PFSK-1 (cell line): ENCODE data around the gene SPTB.

Source experiments
- FOXP2 ChIP-seq: optimal IDR thresholded peaks from 2 replicates; pipeline ENCODE3; 2011; ENCODE audit warnings: borderline replicate concordance, control low read depth, inconsistent platforms; ENCODE audit not compliant: insufficient read depth; ENCODE audit errors: extremely low read length, extremely low read depth
- POLR2AphosphoS5 ChIP-seq: IDR thresholded peaks from 2 replicates; pipeline ENCODE4 v1.6.1; 2012; ENCODE audit warnings: low read depth, mild to moderate bottlenecking, control low read depth, low read length, moderate library complexity
- SIN3A ChIP-seq: IDR thresholded peaks from 2 replicates; pipeline ENCODE4 v1.6.1; 2012; ENCODE audit warnings: mild to moderate bottlenecking, low read length, moderate library complexity, borderline replicate concordance; ENCODE audit not compliant: insufficient read depth
- TAF1 ChIP-seq: IDR thresholded peaks from 2 replicates; pipeline ENCODE4 v1.6.1; 2012; ENCODE audit warnings: low read length, control low read depth, borderline replicate concordance; ENCODE audit not compliant: insufficient read depth
- TF ChIP-seq, protein P1 (sequence below), 2 experiments: IDR thresholded peaks; 2 replicates each; pipeline versions ENCODE4 v1.6.1 to v1.8.0; 2011 to 2012; ENCODE audit warnings: low read depth in 2 of 2, low read length in 2 of 2, control low read depth in 1 of 2, inconsistent platforms in 1 of 2, mild to moderate bottlenecking in 1 of 2, moderate library complexity in 1 of 2; ENCODE audit not compliant: insufficient read depth in 1 of 2

SPTB gene

DNA sequence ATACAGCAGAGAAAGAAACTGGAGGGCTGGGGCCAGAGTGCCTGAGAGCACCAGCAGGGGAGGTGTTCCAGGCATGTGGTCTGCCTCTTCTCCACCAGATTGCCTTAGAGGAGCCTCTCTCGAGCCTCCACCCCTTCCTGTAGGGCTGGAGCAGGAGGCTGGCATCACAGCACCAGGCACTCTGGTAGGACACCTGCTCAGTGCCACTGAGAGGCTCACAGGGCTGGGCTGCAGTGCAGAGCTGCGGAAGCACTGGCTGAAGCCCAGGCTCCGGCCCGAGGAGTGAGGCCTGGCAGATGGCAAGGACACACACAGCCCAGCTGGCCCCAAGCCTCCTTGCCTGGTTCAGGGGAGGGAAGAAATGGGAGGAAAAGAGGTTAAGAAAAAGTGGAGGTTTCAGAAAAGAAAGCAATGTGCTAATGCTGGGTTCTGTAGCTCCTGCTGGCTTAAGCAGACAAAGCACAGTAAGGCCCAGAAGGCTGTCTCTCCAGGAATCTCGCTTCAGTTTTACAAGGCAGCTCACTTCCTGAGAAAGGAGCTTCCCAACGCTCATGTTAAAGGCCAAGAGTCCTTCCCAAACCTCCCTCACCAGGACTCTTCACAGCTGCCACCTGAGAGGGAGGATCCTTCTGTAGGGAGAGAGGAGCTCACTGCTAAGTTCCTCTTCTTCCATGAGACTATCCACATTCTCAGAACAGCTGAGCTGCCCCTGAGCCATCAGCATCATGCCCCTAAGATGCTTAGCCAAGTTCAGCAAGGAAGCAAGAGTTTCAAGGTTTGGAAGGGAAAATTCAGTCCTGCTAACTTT, 23.8 kb downstream of the SPTB start:
- TF ChIP-seq, protein P1, sequence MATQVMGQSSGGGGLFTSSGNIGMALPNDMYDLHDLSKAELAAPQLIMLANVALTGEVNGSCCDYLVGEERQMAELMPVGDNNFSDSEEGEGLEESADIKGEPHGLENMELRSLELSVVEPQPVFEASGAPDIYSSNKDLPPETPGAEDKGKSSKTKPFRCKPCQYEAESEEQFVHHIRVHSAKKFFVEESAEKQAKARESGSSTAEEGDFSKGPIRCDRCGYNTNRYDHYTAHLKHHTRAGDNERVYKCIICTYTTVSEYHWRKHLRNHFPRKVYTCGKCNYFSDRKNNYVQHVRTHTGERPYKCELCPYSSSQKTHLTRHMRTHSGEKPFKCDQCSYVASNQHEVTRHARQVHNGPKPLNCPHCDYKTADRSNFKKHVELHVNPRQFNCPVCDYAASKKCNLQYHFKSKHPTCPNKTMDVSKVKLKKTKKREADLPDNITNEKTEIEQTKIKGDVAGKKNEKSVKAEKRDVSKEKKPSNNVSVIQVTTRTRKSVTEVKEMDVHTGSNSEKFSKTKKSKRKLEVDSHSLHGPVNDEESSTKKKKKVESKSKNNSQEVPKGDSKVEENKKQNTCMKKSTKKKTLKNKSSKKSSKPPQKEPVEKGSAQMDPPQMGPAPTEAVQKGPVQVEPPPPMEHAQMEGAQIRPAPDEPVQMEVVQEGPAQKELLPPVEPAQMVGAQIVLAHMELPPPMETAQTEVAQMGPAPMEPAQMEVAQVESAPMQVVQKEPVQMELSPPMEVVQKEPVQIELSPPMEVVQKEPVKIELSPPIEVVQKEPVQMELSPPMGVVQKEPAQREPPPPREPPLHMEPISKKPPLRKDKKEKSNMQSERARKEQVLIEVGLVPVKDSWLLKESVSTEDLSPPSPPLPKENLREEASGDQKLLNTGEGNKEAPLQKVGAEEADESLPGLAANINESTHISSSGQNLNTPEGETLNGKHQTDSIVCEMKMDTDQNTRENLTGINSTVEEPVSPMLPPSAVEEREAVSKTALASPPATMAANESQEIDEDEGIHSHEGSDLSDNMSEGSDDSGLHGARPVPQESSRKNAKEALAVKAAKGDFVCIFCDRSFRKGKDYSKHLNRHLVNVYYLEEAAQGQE (IDR thresholded peaks at IDR 0.05; ENCODE audit: insufficient read depth in 1 of 2, low read depth in 2 of 2, low read length in 2 of 2), result no peak
- no peak for TF ChIP-seq FOXP2
- no peak for TF ChIP-seq SIN3A
- no peak for TF ChIP-seq TAF1
- TF ChIP-seq POLR2AphosphoS5, result no peak

DNA sequence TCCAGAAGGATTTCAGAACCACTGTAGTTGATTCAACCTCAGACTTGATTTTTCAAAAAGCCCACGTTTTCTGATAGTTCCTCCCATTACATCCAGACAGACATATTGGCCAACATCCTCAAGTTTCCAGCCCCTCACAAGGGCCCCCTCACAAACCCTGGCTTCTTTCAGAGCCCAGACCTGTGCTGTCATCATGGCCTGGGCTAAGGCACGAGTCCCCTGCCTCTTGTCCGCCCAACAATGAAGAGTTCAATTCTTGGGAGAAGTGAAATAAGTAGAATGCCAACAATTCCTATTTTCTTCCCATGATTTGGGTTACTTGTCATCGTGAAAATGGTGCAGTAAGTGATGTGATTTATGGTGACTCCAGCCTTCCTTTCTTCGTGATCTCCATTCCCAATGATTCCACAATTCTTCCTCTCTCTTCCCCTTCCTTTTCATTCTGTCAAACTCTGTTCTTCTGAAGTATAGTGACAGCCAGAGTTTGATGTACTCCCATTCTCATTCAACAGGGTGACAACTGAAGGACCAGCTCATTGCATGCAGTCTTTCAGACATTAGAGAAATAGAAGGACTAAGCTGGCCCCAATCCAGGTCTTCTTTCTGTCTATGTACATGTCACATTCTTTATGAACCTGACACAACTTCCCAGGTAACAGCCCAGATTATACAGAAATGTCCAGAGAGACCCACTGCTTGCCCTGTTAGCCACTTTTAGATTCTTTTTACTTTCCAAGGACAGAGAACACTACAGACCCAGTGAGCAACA, 29.2 kb downstream of the SPTB start:
- no peak for TF ChIP-seq FOXP2
- TF ChIP-seq SIN3A, result no peak
- no peak for TF ChIP-seq POLR2AphosphoS5
- TF ChIP-seq, protein P1 (IDR thresholded peaks at IDR 0.05; ENCODE audit: insufficient read depth in 1 of 2, low read depth in 2 of 2, low read length in 2 of 2), result no peak
- no peak for TF ChIP-seq TAF1

DNA sequence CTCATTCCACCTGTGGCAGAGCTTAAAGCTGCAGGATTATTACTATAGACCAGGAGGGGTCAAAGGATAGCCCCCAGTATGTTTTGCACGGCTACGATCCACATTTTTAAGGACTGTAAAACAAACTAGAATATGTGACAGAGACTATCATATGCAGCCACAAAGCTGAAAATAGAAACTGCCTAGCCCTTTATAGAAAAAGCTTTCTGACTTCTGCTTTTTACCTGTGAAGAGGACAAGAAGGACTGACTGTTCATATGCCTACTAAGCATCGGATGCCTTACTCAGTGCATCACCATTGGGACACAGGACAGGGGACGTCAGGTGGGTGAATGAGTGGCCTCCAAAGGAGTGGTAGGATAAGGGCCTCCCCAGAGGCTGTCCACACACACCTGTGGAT, 29.8 kb downstream of the SPTB start:
- TF ChIP-seq TAF1, result no peak
- TF ChIP-seq FOXP2, result no peak
- TF ChIP-seq, protein P1 (IDR thresholded peaks at IDR 0.05; ENCODE audit: insufficient read depth in 1 of 2, low read depth in 2 of 2, low read length in 2 of 2), result no peak
- no peak for TF ChIP-seq POLR2AphosphoS5
- no peak for TF ChIP-seq SIN3A

DNA sequence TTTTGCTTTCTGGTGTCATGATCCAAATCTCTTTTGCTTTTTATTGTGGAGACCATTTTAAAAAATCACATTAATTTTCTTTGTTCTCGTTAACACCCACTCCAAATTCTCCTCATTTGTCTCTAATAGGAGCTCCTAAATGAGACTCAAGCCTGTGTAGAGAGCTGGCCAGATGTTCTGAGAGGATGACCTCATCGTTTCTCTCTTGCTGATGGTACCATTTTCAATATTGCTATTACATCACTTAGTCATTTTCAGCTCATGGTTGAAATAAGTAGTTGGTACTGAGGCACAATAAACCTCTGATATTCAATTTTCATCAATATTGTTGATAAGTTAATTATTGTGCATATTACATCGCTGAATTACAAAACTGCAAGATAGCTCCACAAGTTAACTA, 31.5 kb downstream of the SPTB start:
- TF ChIP-seq POLR2AphosphoS5, result no peak
- TF ChIP-seq FOXP2, result no peak
- TF ChIP-seq, protein P1 (IDR thresholded peaks at IDR 0.05; ENCODE audit: insufficient read depth in 1 of 2, low read depth in 2 of 2, low read length in 2 of 2), result no peak
- no peak for TF ChIP-seq TAF1
- no peak for TF ChIP-seq SIN3A
